EH (cell line): Measurements from ENCODE around the gene ZNRF1.
"Not testable (repeated sequence)": the region's sequence is repeated elsewhere in the genome, so short reads cannot be mapped to it uniquely, and the experiment has no call there.

Source experiments
- DNase-seq: peaks from one replicate; pipeline ENCODE4 v3.0.0-alpha.2; 2015; ENCODE audit warnings: low read depth

Gene ZNRF1

DNA sequence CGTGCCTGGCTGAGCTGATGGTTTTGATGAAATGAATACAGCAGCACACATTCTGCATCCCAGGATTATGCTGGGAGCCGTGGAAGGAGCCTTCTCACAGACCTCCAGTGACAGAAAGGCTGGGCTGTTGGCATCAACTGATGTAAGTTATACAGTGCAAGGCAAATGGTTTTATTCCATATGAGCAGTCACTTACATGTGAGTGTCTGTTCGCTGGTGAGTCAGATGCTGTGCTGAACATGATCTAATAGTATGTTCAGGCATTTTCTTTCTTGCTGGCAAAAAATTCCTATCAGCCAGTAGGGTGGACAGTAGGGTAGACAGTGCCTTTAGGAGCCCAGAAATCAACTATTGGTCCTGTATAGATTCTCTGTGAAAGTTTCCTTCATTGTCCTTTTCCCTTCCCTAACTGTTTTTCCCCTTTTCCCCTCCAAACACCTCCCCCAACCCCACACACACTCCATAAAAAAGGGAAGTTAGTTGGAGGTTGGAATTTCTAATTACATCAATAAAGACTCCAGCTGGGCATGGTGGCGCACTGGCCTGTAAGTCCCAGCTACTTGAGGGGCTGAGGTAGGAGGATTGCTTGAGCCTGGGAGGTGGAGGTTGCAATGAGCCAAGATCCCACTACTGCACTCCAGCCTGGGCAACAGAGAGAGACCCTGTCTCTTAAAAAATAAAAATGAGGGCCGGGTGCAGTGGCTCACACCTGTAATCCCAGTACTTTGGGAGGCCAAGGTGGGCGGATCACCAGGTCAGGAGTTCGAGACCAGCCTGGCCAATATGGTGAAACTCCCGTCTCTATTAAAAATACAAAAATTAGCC is 81.6 kb downstream of the ZNRF1 start:
- peak; percentile 68 for DNase-seq

DNA sequence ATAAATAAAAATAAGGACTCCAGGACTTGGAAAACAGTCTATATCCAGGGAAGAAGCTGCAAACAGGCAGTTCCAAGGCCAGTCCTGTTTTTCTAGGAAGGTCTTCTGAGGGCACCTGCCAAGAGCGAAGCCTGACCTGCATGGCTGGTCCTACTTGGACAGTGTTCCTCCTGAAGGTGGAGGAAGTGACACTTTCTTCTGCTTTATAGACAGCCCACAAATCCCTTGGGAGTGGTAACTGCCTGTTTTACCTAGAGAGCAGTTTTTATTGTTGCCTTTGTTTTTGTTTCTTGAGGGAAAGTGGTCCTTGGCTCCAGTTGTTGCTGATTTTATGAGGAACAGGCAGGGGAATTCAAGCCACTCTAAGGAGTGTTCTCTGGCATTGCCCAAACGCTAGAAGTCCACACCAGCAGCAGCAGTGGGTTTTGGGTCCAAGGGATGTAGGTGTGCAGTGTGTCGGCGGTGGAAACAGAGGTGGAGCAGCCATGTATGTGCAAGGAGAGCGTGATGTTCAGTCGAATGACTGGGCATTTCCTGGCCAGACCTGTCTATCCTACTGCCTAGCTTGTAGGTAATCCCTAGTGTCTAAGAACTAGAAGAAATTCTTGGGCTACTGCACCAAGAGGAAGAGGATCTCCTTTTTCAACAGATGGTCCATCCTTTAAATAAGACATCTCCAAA is 82.5 kb downstream of the ZNRF1 start:
- DNase-seq: no peak

DNA sequence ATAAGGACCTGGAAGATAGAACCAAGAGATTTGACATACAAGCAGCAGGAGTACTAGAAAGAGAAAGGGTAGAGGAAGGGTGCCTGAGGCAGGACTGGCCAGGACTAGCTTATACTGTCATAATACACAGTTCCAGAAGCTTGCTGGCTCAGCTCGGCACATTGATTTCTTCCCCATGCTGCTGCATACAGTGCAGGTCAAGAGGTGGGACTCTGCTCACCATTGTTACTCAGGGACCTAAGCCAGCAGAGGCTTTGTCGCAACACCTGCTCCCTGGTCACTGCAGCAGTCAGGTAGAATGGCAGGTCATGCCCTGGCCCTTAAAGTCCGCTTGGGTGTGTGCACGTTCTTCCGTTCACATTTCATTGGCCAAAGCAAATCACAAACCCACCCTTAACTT is 85.0 kb downstream of the ZNRF1 start:
- no peak for DNase-seq

DNA sequence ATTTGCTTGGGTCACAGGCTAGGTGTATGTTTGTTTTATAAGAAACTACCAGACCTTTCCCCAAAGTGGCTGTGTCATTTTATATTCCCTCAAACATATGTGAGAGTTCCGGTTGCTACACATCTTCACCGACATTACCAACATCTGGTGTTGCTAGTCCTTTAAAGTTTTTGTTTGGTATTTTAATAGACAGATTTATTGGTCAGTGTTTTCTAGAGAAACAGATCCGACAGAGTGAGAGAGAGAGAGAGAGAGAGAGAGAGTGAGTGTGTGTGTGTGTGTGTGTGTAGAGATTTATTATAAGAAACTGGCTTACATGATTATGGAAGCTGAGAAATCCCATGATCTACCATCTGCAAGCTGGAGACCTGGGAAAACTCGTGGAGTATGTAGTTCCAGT is 86.7 kb downstream of the ZNRF1 start:
- peak; percentile 29 for DNase-seq

DNA sequence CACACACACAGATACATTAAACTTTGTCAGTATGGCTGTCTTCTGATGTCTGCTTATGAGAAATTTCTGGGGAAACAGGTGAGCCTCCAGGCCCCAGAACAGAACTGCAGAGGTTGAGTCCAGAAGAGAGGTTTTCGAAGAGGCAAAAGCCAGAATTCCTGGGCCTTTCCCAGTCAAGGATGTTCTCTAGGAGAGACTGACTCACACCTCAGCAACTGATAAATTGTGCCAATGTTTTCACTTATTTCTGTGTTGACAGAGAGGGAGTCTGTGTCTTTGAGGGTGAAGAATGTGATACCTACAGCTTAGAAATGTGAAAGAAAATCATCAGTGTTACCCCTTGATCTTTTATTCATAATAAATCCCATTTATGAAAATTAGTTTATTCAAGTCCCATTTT is 87.5 kb downstream of the ZNRF1 start:
- peak; percentile 29 for DNase-seq

DNA sequence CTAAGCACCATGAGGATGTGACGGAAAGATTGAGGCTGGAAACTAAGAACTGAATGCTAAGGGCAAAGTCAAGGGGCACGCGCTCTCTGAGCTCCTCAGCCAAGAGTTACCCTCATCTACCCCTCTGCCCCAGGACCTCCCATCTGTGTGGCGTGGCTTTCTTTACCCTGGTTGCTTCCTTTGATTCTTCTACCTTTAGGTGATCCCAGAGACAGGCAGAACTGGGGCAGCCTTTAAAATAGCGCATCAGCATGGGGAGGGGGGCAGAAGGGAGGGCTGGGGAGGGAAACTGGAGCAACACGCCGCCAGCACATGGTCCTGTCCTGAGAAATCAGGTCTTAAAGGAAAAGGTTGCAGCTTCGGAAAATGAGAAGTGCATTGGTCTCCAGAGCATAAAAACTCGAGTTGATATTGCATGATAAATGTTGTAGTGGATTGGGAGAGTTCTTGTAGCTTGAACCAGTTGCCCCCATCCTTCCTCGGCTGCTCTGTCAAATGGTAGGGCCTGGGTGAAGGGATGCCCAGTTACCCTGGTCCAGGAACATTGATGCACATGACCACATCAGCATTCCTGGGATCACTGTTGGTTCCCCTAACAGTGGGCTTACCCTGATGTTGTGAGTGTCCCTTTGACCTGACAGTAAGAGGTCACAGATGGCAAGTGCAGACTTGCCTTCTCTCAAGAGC is 88.0 kb downstream of the ZNRF1 start:
- DNase-seq: no peak

DNA sequence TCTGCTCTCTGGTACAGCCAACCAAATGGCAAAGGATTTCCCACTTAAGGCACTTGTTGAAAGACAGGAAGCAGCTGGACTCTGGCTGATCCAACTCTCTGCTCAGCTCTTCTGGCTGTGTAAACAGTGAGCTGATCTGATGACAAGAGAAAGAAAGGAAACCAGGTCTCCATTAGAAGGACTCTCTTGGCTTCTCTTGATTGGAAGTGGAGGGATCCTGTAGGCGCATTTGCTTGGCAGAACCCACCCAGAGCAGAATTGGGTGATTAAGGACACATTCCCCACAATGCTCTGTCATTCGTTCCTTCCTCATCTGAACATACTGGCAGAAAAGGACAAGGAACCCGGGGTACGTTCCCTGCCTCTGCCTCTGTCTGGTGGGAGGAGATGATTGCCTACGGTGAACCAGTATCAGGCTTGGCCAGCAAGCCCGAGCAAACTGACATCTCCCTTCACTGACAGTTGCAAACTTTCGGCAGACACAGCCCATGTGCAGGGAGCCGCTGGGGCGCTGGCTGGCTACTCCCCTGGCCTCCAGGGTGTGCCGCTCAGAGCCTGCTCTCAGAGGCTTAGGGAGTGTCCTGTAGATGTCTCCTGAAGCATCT is 88.7 kb downstream of the ZNRF1 start:
- DNase-seq: peak; percentile 49

DNA sequence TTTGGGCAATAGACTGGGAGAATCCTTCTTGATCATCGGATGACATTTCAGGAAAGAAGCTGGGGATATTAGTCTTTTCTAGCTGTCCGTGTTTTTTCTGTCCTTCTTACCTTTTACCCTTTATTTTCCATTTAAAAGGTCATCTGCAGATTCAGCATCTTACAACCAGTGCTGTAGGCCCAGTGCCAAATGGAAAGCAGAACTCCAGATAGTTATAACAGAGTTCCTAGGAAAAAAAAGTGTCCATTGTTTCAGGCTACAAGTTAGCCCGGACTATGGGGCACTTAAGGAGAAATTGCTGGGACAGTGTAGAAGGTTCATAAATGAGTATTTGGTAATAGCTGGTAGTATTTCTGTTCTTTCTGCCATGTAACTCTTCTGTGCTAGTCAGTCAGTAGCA is 89.4 kb downstream of the ZNRF1 start:
- DNase-seq: no peak

DNA sequence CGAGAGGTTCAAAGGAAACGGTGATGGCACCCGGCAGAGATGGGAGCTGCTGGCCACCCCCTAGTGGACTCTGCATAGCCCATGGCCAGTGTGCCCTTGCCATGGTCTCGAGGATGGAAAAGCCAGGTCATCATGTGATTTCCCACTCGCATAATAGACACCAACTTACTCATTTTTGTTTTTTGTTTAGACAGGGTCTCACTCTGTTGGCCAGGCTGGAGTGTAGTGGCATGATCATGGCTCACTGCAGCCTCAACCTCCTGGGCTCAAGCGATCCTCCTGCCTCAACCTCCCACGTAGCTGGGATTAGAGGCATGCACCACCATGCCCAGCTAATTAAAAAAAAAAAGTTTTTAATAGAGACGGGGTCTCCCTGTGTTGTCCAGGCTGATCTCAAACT is 90.1 kb downstream of the ZNRF1 start:
- no peak for DNase-seq

DNA sequence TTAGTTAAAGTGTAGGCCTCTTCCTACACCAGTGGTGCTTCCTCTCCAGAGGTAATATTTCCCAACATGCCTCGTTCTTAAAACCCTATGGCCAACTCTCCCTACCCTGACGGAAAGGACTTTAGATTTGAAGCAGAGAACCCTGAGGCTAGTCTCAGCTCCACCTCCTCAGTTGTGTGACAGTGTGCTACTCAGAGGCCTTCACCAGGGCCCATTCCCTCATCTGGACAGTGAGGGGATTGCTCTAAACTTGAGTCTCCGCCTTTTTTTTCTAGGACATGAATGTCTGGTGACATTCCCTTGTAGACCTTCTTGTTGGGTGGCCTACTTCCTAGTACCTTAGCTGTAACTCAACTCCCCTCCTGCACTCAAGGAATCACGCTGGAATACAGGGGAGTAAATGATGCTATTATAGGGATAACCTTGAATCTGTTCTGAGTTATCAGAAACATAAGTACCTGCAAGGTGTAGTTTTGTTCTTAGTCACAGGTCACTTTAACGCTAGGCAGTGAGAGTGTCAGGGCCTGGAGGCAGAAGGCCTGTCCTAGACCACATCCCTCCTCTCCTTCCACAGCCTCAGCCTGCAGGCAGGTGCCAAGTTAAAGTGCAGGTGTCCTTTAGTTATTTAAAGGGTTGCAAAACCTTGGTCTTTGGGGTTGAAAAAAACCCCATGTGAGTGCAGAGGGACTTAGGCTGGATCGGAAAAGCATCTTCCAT is 90.8 kb downstream of the ZNRF1 start:
- DNase-seq: no peak

DNA sequence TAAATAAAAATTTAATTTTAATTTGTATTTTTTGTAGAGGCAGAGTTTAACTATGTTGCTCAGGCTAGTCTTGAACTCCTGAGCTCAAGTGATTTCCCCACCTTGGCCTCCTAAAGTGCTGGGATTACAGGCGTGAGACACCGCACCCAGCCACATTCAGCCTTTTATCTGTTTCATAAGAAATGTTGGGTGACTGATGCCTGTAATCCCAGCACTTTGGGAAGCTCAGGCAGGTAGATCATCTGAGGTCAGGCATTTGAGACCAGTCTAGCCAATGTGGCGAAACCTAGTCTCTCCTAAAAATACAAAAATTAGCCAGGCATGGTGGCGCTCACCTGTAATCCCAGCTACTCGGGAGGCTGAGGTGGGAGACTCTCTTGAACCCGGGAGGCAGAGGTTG is 92.1 kb downstream of the ZNRF1 start:
- not testable (repeated sequence) for DNase-seq

DNA sequence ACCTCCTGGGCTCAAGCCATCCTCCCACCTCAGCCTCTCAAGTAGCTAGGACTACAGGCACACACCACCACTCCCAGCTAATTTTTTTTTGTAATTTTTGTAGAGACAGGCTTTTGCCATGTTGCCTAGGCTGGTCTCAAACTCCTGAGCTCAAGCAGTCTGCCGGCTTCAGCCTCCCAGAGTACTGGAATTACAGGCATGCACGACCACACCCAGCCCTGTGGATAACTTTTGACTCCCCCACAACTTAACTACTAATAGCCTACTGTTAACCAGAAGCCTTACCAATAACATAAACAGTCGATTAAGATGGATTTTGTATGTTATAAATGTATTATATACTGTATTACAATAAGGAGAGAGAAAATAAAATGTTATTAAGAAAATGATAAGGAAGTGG is 92.8 kb downstream of the ZNRF1 start:
- peak; percentile 51 for DNase-seq

DNA sequence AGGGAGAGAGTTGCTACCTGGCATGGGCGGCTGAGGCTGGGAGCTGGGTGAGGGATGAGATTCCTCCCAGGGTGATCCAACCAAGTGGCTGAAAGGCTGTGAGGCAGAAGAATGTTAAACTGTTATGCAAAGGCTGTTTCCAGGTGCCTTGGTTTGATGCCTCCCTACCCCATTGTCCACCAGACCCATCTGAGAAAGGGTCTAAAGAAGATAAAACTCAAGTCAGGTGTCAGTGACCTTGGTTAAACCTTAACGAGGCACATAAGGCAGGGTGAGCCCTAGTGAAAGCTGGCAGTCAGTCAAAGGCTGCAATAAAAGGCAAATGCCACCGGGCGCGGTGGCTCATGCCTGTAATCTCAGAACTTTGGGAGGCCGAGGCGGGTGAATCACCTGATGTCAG is 94.0 kb downstream of the ZNRF1 start:
- DNase-seq: no peak

DNA sequence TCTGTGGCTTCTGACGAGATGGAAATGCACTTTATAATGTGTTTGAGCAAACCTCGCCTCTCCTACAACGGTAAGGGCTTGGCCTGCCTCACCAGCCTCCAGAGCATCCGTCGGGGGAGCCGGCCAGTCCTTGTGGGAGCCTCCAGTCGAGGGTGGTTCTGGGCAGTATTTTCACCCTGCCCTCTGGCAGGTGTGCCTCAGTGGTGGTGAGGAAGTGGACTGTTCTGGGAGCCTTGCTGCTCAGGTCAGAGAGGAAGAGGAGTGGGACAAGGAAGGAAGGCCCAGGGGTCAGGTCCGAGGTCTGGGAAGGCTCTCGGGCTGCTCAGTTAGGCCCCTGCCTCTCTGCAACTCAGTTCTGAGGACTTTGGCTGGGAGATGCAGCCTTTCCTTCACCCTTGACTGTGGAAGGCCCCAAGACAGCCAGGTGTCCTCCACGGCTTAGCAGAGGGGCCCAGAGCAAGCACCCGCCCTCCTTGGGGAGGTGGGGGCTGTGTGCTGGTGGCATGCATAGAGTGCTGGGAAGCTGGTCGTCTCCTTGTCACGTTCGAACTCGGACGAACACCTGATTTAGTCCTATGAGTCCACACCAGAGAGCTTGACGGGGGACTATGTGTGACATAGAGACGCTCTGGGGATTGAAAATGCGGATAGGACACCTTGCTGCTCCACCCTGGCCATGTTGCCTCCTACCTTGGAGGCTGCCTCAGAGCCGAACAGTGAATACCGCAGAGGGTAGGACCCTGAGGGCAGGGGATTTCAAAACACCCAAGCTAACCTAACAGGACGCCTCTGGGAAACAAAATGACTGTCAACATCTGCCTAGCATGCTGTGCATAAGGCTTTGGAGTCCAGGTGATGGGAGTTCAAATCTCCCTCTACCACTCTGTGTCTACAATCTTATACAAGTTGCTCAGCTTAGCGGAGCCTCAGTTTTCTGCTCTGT is 95.0 kb downstream of the ZNRF1 start:
- no peak for DNase-seq

DNA sequence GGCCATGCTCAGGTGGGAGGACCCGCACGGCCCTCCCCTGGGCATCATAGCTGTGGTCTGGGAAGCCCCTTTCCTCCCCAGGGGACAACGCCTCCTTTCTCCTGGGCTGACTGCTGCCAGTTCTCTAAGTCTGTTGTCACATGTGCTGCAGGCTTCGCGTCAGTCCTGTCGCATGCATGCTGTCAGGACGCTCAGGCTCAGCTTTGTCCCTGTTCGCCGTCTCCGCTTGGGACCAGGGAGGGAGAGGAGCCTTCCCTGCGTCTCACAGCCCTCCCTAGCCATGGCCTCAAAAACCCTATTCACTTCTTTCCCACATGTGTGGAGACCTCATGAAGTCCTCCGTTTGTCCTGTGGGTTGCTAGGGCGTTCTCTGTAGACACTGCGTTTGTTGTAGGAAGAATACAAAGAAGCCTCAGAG is 96.4 kb downstream of the ZNRF1 start:
- no peak for DNase-seq

DNA sequence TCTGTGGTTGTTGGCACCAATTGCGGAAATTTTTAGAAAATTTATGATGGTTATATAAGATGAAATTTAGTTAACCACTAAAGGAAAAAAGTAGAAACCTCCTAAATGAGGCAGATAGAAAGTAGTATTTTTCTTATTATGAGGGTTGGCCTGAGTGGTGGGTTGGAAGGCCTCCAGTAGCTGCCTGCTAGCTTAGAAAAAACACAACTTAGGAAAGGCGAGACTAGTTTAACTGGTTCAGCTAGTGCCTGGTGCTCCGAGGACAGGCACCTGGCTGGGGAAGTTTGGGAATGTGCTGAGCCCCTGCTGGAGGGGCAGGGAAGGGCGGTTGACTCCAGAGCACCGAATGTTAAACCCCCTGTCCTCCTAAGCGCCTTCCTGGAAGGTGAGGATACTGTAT is 97.8 kb downstream of the ZNRF1 start:
- peak; percentile 28 for DNase-seq

DNA sequence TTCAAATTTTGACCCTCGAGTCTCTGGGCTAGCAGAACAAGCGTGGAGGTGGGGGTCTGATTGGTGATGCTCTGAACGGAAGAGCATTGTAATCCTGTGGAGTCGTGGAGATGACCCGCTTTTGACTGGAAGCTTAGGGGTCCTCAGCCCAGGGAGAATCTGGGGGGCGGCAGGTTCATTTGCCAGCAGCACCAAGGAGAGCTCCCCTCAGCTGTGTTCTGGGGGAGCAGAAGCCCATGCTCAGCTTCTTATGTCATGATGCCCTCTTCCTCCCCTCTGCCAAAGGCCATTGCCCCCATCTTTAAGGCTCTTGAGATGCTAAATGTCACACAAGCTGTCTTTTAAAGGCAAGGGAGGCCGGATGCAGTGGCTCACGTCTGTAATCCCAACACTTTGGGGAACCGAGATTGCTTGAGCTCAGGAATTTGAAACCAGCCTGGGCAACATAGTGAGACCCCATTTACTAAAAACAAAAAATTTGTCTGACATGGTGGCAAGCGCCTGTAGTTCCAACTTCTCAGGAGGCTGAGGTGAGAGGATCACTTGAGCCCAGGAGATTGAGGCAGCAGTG is 98.5 kb downstream of the ZNRF1 start:
- no peak for DNase-seq

DNA sequence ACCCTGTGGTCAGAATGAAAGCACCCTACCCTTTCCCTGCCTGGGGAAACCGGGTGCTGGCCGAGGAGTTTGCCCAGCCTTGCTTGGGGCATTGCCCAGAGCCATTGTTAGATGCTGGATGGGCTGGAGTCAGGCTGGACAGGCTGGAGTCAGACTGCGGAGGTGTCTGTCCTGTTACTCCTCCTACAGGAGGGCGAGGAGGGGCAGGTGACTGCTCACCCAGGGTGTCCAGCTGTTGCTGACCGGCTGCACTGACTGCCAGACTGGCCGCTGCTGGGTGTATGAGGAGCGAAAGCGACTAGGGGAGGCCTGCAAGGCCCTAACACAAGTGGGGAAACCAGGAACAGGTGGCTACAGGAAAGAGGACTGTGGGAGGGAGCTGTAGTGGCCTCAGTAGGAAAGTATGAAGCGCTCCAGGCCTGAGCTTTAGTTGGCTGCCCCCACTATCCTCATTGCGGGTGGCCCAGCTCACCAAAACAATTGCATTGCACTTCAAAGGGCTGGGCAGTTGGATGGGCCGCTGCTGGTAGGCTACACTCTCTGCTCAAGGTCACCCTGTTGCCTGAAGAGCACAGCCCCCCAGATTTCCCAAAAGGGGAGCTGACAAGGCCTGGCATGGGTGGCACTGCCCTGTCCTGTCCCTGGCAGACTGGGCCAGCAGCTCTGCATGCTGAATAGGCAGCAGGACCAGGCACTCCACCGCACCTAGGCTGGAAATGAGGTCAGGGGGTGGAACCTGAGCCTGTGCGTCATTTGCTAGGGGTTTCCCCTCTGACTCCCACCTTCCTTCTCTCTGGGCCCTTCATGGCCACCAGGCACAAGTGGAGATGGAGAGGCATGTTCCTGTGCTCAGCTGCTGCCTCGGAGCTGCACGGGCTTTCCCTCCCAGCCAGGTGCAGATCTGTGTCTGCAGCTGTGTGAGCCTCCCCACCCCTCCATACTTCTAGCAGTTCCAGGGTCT is 99.4 kb downstream of the ZNRF1 start:
- no peak for DNase-seq

DNA sequence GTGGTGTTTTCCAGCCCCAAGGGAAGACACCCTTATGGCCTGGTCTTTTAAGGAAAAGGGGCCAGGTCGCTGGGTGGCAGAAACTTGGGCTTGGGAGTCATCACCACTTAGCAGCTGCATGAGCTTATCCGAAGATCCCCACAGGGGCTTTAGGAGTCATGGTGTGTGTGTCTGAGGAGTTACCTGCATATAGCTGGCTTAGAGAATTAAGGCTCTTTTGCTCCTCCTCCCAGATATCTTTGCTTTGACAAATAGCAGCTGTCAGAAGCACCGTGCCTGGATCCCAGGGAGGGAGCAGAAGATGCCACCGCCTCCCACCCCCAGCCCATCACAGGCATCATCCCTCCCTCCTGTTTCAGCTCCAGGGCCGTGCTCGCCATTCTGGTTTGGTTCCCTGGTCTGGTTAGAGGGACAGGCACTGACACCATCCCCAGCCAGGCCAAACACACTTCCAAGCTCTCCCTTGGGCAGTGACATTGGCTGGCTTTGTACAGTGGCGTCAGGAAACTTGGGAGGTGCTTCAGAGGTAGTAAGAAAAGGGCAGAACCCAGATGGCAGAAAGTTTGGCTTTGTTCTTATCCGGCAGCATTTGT is 100.3 kb downstream of the ZNRF1 start:
- no peak for DNase-seq
